ENCODE results near the gene PRND.
"Not testable (repeated sequence)": the region's sequence is repeated elsewhere in the genome, so short reads cannot be mapped to it uniquely, and the experiment has no call there.

The PRND gene

DNA sequence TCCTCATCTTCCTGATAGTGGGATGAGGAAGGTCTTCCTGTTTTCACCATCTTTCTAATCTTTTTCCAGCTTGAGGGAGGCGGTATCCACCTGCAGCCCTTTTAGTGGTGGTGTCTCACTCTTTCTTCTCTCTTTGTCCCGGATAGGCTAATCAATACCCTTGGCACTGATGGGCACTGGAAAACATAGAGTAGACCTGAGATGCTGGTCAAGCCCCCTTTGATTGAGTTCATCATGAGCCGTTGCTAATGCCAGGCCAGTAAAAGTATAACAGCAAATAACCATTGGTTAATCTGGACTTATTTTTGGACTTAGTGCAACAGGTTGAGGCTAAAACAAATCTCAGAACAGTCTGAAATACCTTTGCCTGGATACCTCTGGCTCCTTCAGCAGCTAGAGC lies 21.8 kb upstream of the PRND start:
- CTCF ChIA-PET = interaction anchor here (0.7 to 1.4 kb wide), 2 partner anchors 11 to 22 kb away, joined by 3 read pairs; partner anchors contain the start of gene PRND
- TF ChIP-seq, protein P1, sequence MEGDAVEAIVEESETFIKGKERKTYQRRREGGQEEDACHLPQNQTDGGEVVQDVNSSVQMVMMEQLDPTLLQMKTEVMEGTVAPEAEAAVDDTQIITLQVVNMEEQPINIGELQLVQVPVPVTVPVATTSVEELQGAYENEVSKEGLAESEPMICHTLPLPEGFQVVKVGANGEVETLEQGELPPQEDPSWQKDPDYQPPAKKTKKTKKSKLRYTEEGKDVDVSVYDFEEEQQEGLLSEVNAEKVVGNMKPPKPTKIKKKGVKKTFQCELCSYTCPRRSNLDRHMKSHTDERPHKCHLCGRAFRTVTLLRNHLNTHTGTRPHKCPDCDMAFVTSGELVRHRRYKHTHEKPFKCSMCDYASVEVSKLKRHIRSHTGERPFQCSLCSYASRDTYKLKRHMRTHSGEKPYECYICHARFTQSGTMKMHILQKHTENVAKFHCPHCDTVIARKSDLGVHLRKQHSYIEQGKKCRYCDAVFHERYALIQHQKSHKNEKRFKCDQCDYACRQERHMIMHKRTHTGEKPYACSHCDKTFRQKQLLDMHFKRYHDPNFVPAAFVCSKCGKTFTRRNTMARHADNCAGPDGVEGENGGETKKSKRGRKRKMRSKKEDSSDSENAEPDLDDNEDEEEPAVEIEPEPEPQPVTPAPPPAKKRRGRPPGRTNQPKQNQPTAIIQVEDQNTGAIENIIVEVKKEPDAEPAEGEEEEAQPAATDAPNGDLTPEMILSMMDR (IDR thresholded peaks at IDR 0.05; ENCODE audit: insufficient read depth, low read length, missing control alignments) = no peak
- no peak overlapping the region for H3K4me3 ChIP-seq (ENCODE audit: low read depth, low read length)
- no peak for DNase-seq (ENCODE audit: low read depth, low spot score)
- POLR2A ChIA-PET = no interaction called here

- TF ChIP-seq, protein P1 (IDR thresholded peaks at IDR 0.05; ENCODE audit: insufficient read depth, low read length, missing control alignments) = no peak
- POLR2A ChIA-PET = no interaction called here
- no peak overlapping the region for H3K4me3 ChIP-seq (ENCODE audit: low read depth, low read length)
- CTCF ChIA-PET = interaction anchor here (1.0 to 1.5 kb wide), 3 partner anchors 17 to 96 kb away, joined by 3 to 4 read pairs (median 4); no protein-coding TSS in a partner anchor
- DNase-seq (ENCODE audit: low read depth, low spot score) = no peak
Measured at GRCh38 chr20:4702562-4703280, 19.0 kb upstream of the PRND start.

DNA sequence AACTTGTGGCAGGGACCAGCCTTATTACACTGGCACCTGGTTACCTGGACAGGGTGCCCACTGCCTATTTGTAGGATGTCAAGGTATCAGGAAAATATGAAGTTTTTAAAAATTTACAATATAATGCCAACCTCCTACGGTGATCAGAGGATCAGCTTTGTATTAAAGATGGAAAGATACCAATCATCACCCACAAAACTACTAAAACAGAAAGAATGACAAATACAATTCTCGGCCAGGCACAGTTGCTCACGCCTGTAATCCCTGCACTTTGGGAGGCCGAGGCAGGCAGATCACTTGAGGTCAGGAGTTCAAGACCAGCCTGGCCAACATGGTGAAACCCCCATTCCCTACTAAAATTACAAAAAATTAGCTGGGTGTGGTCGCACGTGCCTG lies 18.4 kb upstream of the PRND start:
- TF ChIP-seq, protein P1 (IDR thresholded peaks at IDR 0.05; ENCODE audit: insufficient read depth, low read length, missing control alignments) = no peak
- DNase-seq (ENCODE audit: low read depth, low spot score) = no peak
- H3K4me3 ChIP-seq (ENCODE audit: low read depth, low read length) = no peak overlapping the region
- ChIA-PET POLR2A (no interaction called here), CTCF (interaction anchor here (1.0 to 1.5 kb wide), 3 partner anchors 17 to 97 kb away, joined by 3 to 4 read pairs (median 4); no protein-coding TSS in a partner anchor)

DNA sequence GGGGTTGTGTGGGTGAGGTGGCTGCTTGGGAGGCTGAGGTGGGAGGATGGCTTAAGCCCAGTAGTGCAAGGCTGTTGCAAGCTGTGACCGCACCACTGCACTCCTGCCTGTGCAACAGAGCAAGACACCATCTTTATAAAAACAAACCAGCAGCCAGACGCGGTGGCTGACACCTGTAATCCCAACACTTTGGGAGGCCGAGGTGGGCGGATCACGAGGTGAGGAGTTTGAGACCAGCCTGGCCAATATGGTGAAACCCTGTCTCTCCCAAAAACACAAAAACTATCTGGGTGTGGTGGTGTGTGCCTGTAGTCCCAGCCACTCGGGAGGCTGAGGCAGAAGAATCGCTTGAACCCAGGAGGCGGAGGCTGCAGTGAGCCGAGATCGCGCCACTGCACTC lies 14.8 kb upstream of the PRND start:
- H3K4me3 ChIP-seq (ENCODE audit: low read depth, low read length); POLR2A ChIA-PET; CTCF ChIA-PET; DNase-seq (ENCODE audit: low read depth, low spot score): not testable (repeated sequence)

DNA sequence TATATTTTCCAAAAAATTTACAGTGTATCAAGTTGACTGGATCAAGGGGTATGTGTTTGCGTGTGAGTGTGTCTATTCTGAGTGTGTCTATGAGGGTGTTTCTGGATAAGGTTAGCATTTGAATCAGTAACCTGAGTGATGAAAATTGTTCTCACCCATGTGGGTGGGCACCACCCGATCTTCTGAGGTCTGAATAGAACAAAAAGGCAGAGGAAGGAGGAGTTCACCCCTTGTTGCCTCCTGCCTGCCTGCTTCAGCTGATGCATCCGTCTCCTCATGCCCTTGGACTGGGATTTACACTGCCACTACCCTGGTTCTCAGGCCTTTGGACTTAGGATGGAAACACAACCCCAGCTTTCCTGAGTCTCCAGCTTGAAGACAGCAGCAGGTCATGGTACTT lies 13.7 kb upstream of the PRND start:
- no peak overlapping the region for H3K4me3 ChIP-seq (ENCODE audit: low read depth, low read length)
- CTCF ChIA-PET = no interaction called here
- TF ChIP-seq, protein P1 (IDR thresholded peaks at IDR 0.05; ENCODE audit: insufficient read depth, low read length, missing control alignments) = no peak
- POLR2A ChIA-PET = interaction anchor here (0.6 kb wide), 1 partner anchor 112 kb away, joined by 3 read pairs; no protein-coding TSS in a partner anchor
- no peak for DNase-seq (ENCODE audit: low read depth, low spot score)

DNA sequence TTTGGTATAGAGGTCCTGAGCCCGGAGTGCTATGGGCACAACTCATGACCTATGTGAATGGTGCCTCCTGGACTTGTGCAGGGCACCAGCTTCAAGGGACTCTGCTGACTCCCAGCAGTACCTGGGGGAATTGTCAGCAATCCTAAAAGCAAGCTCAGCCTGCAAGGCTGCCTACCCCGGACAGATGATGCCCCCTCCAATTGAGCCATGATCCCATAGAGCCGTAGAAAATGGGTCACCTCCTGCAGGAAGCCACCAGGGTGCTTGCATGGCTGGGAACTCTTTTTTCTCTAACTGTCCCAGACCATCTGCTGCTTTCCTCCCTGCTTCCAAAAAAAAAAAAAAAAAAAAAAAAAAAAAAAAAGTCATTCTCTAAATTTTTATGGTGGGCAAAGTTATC lies 12.9 kb upstream of the PRND start:
- DNase-seq (ENCODE audit: low read depth, low spot score) = no peak
- ChIA-PET CTCF (interaction anchor here (0.8 kb wide), 1 partner anchor 100 kb away, joined by 3 read pairs; no protein-coding TSS in a partner anchor), POLR2A (no interaction called here)
- TF ChIP-seq, protein P1 (IDR thresholded peaks at IDR 0.05; ENCODE audit: insufficient read depth, low read length, missing control alignments) = no peak
- H3K4me3 ChIP-seq (ENCODE audit: low read depth, low read length) = no peak overlapping the region
